MM.1S (cell line): ENCODE results near the gene TBC1D19.

Experiments used
- DNase-seq: peaks from one replicate; pipeline ENCODE4 v3.0.0-alpha.2; 2015
- H2AFZ ChIP-seq: fragments of 300-600 bp; sonication (generic); 2 replicates; pipeline ENCODE4 v1.6.0; 2016; ENCODE audit warnings: antibody characterized with exemption, low read length
- H3F3A ChIP-seq: fragments of 300-600 bp; sonication (generic); 2 replicates; pipeline ENCODE4 v1.6.1; 2016; ENCODE audit warnings: mild to moderate bottlenecking, antibody characterized with exemption, low read length, moderate library complexity, mixed read lengths; ENCODE audit not compliant: insufficient read depth
- H3K27ac ChIP-seq: fragments of 300-600 bp; sonication (generic); 2 replicates; pipeline ENCODE4 v1.5.1; 2016; ENCODE audit warnings: mild to moderate bottlenecking, low read length
- H3K27me3 ChIP-seq: fragments of 300-600 bp; sonication (generic); replicated peaks from 2 replicates; pipeline ENCODE4 v1.6.0; 2016; ENCODE audit warnings: low read length; ENCODE audit not compliant: insufficient read depth
- H3K36me3 ChIP-seq: fragments of 300-600 bp; sonication (generic); replicated peaks from 2 replicates; pipeline ENCODE4 v1.6.1; 2016; ENCODE audit warnings: mild to moderate bottlenecking, low read length, mixed read lengths; ENCODE audit not compliant: insufficient read depth
- H3K4me1 ChIP-seq: fragments of 300-600 bp; sonication (generic); 2 replicates; pipeline ENCODE4 v1.6.1; 2016; ENCODE audit warnings: low read length, mixed read lengths
- H3K4me2 ChIP-seq: fragments of 300-600 bp; sonication (generic); 2 replicates; pipeline ENCODE4 v1.6.0; 2016; ENCODE audit warnings: low read depth, low read length
- H3K4me3 ChIP-seq: fragments of 300-600 bp; sonication (generic); 2 replicates; pipeline ENCODE4 v1.5.1; 2016; ENCODE audit warnings: low read length, mixed read lengths
- H3K79me2 ChIP-seq: fragments of 300-600 bp; sonication (generic); 2 replicates; pipeline ENCODE4 v1.6.1; 2016; ENCODE audit warnings: mixed run types, low read length, mixed read lengths
- H3K9ac ChIP-seq: fragments of 300-600 bp; sonication (generic); 2 replicates; pipeline ENCODE4 v1.6.1; 2016; ENCODE audit warnings: low read length, mixed read lengths
- H3K9me2 ChIP-seq: fragments of 300-600 bp; sonication (generic); replicated peaks from 2 replicates; pipeline ENCODE4 v1.6.1; 2016; ENCODE audit warnings: mild to moderate bottlenecking, low read length, mixed read lengths; ENCODE audit not compliant: insufficient read depth
- H3K9me3 ChIP-seq: fragments of 300-600 bp; sonication (generic); replicated peaks from 2 replicates; pipeline ENCODE4 v1.6.1; 2016; ENCODE audit warnings: mild to moderate bottlenecking, low read length, mixed read lengths; ENCODE audit not compliant: insufficient read depth
- H4K20me1 ChIP-seq: fragments of 300-600 bp; sonication (generic); 2 replicates; pipeline ENCODE4 v1.6.1; 2016; ENCODE audit warnings: mild to moderate bottlenecking, low read length, moderate library complexity, mixed read lengths; ENCODE audit not compliant: insufficient read depth
- EZH2 ChIP-seq: fragments of 300-600 bp; sonication (generic); optimal IDR thresholded peaks from 2 replicates; pipeline ENCODE3; 2017; ENCODE audit warnings: low read depth, mild to moderate bottlenecking, antibody characterized with exemption, low read length, mixed read lengths
- EZH2phosphoT487 ChIP-seq: fragments of 300-600 bp; sonication (generic); IDR thresholded peaks from 2 replicates; pipeline ENCODE4 v1.6.1; 2018; ENCODE audit warnings: antibody characterized with exemption, low read length
- TF ChIP-seq, protein P1 (sequence below): fragments of 300-600 bp; sonication (generic); IDR thresholded peaks from 2 replicates; pipeline ENCODE4 v1.5.1; 2016; ENCODE audit warnings: antibody characterized with exemption, low read length, mixed read lengths

The TBC1D19 gene

GRCh38 chr4:26796081-26796480, 212.2 kb downstream of the TBC1D19 start:
- Histone ChIP-seq H3F3A (no peaks in the 10 kb centered on the region), H3K79me2 (no peaks in the 10 kb centered on the region), H3K9me3 (no peaks in the 10 kb centered on the region), H3K9ac (no peak overlapping the region), H4K20me1 (no peaks in the 10 kb centered on the region), H3K9me2 (no peaks in the 10 kb centered on the region), H3K4me2 (no peak overlapping the region), H3K36me3 (no peaks in the 10 kb centered on the region), H3K4me3 (no peak overlapping the region), H3K4me1 (no peaks in the 10 kb centered on the region), H3K27ac (no peak overlapping the region), H2AFZ (no peak overlapping the region), H3K27me3 (no peaks in the 10 kb centered on the region)
- DNase-seq = no peak
- TF ChIP-seq EZH2phosphoT487 (no peak), EZH2 (no peak)
- TF ChIP-seq, protein P1, sequence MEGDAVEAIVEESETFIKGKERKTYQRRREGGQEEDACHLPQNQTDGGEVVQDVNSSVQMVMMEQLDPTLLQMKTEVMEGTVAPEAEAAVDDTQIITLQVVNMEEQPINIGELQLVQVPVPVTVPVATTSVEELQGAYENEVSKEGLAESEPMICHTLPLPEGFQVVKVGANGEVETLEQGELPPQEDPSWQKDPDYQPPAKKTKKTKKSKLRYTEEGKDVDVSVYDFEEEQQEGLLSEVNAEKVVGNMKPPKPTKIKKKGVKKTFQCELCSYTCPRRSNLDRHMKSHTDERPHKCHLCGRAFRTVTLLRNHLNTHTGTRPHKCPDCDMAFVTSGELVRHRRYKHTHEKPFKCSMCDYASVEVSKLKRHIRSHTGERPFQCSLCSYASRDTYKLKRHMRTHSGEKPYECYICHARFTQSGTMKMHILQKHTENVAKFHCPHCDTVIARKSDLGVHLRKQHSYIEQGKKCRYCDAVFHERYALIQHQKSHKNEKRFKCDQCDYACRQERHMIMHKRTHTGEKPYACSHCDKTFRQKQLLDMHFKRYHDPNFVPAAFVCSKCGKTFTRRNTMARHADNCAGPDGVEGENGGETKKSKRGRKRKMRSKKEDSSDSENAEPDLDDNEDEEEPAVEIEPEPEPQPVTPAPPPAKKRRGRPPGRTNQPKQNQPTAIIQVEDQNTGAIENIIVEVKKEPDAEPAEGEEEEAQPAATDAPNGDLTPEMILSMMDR = no peak

- H3K9me3 ChIP-seq = no peaks in the 10 kb centered on the region
These were observed 218.9 kb downstream of the TBC1D19 start for GRCh38 chr4:26802790-26803189.

DNA sequence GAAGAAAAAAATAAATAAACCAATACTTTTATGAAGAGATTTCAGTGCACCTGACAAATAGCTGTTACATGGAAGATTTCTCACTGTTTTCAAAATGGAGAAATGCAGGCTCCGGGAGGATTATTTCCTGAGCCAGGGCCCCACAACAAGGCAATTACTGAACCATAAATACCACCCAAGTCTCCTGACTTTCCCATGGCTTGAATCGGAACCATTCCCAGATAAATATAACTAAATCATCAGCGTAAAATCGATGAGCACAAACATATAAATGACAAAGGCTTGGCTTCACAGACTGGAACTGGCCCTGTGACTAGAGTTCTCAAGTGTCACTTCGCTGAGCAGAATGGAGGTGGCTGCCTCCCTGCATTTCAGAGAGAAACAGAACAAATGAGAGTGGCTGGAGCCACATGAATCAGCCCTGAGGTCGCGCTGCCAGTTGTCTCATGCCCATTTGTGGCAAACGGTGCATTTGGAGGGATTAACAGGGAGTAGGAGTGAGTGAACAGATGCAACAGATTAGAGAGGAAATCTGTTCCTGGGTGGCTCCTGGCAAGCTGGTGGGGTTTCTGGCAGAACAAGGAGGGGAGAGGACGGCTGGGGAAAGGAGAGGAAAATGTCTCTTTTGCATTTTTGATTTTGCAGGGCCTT, 219.5 kb downstream of the TBC1D19 start:
- H3K9me2 ChIP-seq = no peaks in the 10 kb centered on the region
- no peak overlapping the region for H2AFZ ChIP-seq
- H3K9me3 ChIP-seq = no peaks in the 10 kb centered on the region
- no peak overlapping the region for H3K4me3 ChIP-seq
- TF ChIP-seq EZH2 (no peak), EZH2phosphoT487 (no peak)
- TF ChIP-seq, protein P1 = no peak
- no peaks in the 10 kb centered on the region for H3K79me2 ChIP-seq
- H3K4me1 ChIP-seq = no peaks in the 10 kb centered on the region
- no peaks in the 10 kb centered on the region for H3K27me3 ChIP-seq
- H4K20me1 ChIP-seq = no peaks in the 10 kb centered on the region
- no peak overlapping the region for H3K9ac ChIP-seq
- no peak for DNase-seq
- H3K27ac ChIP-seq = no peak overlapping the region
- no peak overlapping the region for H3K4me2 ChIP-seq
- H3K36me3 ChIP-seq = no peaks in the 10 kb centered on the region
- no peaks in the 10 kb centered on the region for H3F3A ChIP-seq

More at GRCh38 chr4:26802790-26803189, 218.9 kb downstream of the TBC1D19 start:
- DNase-seq = no peak
- Histone ChIP-seq H3K27ac (no peak overlapping the region), H3K9me2 (no peaks in the 10 kb centered on the region), H3K36me3 (no peaks in the 10 kb centered on the region), H2AFZ (no peak overlapping the region), H4K20me1 (no peaks in the 10 kb centered on the region), H3K27me3 (no peaks in the 10 kb centered on the region), H3K9ac (no peak overlapping the region), H3K4me2 (no peak overlapping the region), H3K4me1 (no peaks in the 10 kb centered on the region), H3K4me3 (no peak overlapping the region), H3K79me2 (no peaks in the 10 kb centered on the region), H3F3A (no peaks in the 10 kb centered on the region)
- TF ChIP-seq EZH2 (no peak), EZH2phosphoT487 (no peak)
- TF ChIP-seq, protein P1 = no peak
